ENCODE measurements around the gene LIG4. TPM values are rescaled to one million over a fixed set of nuclear protein-coding genes. Genes with fewer than 3 reads are reported as not detected.

The LIG4 gene
- total RNA-seq, 1 donor from 2014 or later, result 12.5 TPM

DNA sequence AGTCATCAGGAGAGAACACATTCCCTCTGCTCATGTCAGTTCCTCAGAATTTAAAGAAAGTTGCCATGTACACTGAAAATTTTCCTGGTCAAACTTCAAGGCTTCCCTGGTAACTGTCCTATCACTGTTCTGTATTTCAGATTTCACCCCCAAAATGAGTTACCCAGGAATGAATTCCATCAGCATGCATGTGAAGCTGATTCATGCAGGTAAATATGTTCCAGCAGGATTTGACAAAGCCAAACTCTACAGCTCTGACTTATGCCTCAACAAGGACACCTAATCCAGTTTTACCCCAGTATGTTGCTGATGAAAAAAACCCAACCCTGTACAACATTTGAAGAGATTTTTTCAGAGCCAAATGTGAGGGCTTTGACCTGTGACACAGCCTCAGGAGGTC is 21.5 kb downstream of the LIG4 start:
- DNase-seq (ENCODE audit: low spot score), result no peak
- Mint-ChIP-seq H3K9me3 (ENCODE audit: unreplicated experiment) (no peaks in the 10 kb centered on the region), H3K27me3 (ENCODE audit: unreplicated experiment) (peaks cover 2% of the 10 kb centered on the region), H3K36me3 (ENCODE audit: low read depth, unreplicated experiment) (peaks cover 3% of the 10 kb centered on the region), H3K27ac (ENCODE audit: unreplicated experiment) (no peak overlapping the region), H3K4me1 (ENCODE audit: unreplicated experiment) (no peaks in the 10 kb centered on the region), H3K4me3 (ENCODE audit: unreplicated experiment) (no peak overlapping the region)
- TF ChIP-seq, protein P1, sequence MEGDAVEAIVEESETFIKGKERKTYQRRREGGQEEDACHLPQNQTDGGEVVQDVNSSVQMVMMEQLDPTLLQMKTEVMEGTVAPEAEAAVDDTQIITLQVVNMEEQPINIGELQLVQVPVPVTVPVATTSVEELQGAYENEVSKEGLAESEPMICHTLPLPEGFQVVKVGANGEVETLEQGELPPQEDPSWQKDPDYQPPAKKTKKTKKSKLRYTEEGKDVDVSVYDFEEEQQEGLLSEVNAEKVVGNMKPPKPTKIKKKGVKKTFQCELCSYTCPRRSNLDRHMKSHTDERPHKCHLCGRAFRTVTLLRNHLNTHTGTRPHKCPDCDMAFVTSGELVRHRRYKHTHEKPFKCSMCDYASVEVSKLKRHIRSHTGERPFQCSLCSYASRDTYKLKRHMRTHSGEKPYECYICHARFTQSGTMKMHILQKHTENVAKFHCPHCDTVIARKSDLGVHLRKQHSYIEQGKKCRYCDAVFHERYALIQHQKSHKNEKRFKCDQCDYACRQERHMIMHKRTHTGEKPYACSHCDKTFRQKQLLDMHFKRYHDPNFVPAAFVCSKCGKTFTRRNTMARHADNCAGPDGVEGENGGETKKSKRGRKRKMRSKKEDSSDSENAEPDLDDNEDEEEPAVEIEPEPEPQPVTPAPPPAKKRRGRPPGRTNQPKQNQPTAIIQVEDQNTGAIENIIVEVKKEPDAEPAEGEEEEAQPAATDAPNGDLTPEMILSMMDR (IDR thresholded peaks at IDR 0.05; ENCODE audit: unreplicated experiment), result no peak

DNA sequence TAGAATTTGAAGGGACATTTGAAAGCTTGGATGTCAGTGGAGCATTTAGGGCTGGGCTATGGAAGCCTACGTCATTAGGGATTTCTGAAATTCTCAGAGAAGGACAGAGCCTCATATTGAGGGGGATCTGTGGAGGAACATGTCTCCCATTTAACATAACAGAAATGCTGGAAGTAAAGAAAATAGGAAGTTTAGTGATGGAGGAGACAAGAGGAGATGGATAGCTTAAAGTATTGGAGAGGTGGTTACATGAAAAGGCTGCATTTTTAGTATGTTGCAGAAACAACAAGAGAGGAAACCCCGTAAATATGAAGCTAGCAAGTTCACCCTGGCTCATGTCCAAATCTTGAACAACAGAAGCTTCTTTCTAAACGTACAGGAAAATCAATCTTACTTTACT is 24.4 kb downstream of the LIG4 start:
- no peak for DNase-seq (ENCODE audit: low spot score)
- TF ChIP-seq, protein P1 (IDR thresholded peaks at IDR 0.05; ENCODE audit: unreplicated experiment), result no peak
- H3K36me3 Mint-ChIP-seq (ENCODE audit: low read depth, unreplicated experiment), result peaks cover 3% of the 10 kb centered on the region
- no peak overlapping the region for H3K4me3 Mint-ChIP-seq (ENCODE audit: unreplicated experiment)
- no peak overlapping the region for H3K27ac Mint-ChIP-seq (ENCODE audit: unreplicated experiment)
- no peaks in the 10 kb centered on the region for H3K9me3 Mint-ChIP-seq (ENCODE audit: unreplicated experiment)
- H3K27me3 Mint-ChIP-seq (ENCODE audit: unreplicated experiment), result peaks cover 2% of the 10 kb centered on the region
- no peaks in the 10 kb centered on the region for H3K4me1 Mint-ChIP-seq (ENCODE audit: unreplicated experiment)

DNA sequence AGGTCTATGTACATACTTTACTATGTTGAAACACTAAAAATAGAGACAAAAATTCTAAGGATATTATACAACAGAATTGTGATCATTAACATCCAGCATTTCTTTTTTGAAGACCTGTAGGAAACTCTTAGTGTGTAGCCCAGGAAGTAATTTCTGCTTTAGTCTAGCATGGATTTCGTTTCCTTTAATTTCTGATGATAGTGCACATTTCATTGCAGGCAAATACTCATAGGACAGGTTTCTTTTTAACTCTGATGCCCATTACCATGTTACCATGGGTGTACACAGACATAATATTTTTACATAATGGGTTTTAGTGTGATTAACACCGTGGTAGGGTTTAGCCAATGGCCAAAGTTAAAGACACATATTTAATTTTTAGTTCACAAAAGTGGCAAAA is 27.1 kb downstream of the LIG4 start:
- TF ChIP-seq, protein P1 (IDR thresholded peaks at IDR 0.05; ENCODE audit: unreplicated experiment), result no peak
- no peak overlapping the region for H3K27ac Mint-ChIP-seq (ENCODE audit: unreplicated experiment)
- H3K4me1 Mint-ChIP-seq (ENCODE audit: unreplicated experiment), result no peaks in the 10 kb centered on the region
- DNase-seq (ENCODE audit: low spot score), result no peak
- H3K9me3 Mint-ChIP-seq (ENCODE audit: unreplicated experiment), result no peaks in the 10 kb centered on the region
- no peak overlapping the region for H3K4me3 Mint-ChIP-seq (ENCODE audit: unreplicated experiment)
- no peaks in the 10 kb centered on the region for H3K36me3 Mint-ChIP-seq (ENCODE audit: low read depth, unreplicated experiment)
- H3K27me3 Mint-ChIP-seq (ENCODE audit: unreplicated experiment), result no peaks in the 10 kb centered on the region

DNA sequence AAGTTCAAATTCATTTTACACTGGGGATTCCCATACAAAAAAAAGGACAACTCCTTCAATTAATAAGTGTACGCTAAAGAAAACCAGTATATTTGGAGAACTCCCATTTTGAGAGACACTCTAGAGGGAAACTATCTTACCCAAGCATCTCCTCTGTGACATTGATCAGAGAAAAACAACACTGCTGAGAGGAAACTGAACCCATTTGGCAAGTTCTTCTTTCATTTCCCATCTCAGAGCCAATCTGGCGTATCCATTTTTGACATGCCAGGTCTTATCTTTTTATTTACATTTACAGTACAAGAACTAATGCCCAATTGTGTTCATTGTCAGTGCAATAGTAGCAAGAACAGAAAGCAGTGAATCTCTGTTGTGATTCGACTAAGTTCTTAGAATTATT is 30.1 kb downstream of the LIG4 start:
- H3K4me1 Mint-ChIP-seq (ENCODE audit: unreplicated experiment), result no peaks in the 10 kb centered on the region
- TF ChIP-seq, protein P1 (IDR thresholded peaks at IDR 0.05; ENCODE audit: unreplicated experiment), result no peak
- no peak for DNase-seq (ENCODE audit: low spot score)
- no peak overlapping the region for H3K27ac Mint-ChIP-seq (ENCODE audit: unreplicated experiment)
- H3K4me3 Mint-ChIP-seq (ENCODE audit: unreplicated experiment), result no peak overlapping the region
- H3K9me3 Mint-ChIP-seq (ENCODE audit: unreplicated experiment), result no peaks in the 10 kb centered on the region
- H3K27me3 Mint-ChIP-seq (ENCODE audit: unreplicated experiment), result no peaks in the 10 kb centered on the region
- H3K36me3 Mint-ChIP-seq (ENCODE audit: low read depth, unreplicated experiment), result no peaks in the 10 kb centered on the region

DNA sequence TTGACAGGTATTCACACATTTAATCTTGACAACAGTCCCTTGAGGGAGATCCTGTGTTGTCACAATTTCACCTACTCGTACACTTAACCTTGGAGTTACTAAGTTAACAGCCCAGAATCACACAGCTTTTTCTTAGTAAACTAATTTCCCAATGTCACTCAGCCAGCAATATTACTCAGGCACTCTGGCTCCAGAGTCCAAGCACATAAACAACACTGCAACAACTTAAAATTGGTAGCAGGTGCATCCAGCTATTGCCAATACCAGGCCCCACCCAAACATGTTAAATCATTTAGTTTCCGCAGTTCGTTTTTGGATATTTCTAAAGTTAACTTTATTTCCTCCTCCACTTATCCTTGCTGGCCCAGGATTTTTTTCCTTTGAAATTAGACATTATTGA is 32.7 kb downstream of the LIG4 start:
- Mint-ChIP-seq H3K9me3 (ENCODE audit: unreplicated experiment) (no peaks in the 10 kb centered on the region), H3K4me3 (ENCODE audit: unreplicated experiment) (no peak overlapping the region), H3K4me1 (ENCODE audit: unreplicated experiment) (no peaks in the 10 kb centered on the region), H3K27ac (ENCODE audit: unreplicated experiment) (no peak overlapping the region), H3K36me3 (ENCODE audit: low read depth, unreplicated experiment) (no peaks in the 10 kb centered on the region), H3K27me3 (ENCODE audit: unreplicated experiment) (no peaks in the 10 kb centered on the region)
- TF ChIP-seq, protein P1 (IDR thresholded peaks at IDR 0.05; ENCODE audit: unreplicated experiment), result no peak
- DNase-seq (ENCODE audit: low spot score), result no peak
